HS-27A (cell line): ENCODE data around the gene CARNS1.

Experiments used
- DNase-seq: peaks from one replicate; pipeline ENCODE4 v3.0.0-alpha.2; 2012; ENCODE audit warnings: low read depth, missing footprints

CARNS1 gene, protein sequence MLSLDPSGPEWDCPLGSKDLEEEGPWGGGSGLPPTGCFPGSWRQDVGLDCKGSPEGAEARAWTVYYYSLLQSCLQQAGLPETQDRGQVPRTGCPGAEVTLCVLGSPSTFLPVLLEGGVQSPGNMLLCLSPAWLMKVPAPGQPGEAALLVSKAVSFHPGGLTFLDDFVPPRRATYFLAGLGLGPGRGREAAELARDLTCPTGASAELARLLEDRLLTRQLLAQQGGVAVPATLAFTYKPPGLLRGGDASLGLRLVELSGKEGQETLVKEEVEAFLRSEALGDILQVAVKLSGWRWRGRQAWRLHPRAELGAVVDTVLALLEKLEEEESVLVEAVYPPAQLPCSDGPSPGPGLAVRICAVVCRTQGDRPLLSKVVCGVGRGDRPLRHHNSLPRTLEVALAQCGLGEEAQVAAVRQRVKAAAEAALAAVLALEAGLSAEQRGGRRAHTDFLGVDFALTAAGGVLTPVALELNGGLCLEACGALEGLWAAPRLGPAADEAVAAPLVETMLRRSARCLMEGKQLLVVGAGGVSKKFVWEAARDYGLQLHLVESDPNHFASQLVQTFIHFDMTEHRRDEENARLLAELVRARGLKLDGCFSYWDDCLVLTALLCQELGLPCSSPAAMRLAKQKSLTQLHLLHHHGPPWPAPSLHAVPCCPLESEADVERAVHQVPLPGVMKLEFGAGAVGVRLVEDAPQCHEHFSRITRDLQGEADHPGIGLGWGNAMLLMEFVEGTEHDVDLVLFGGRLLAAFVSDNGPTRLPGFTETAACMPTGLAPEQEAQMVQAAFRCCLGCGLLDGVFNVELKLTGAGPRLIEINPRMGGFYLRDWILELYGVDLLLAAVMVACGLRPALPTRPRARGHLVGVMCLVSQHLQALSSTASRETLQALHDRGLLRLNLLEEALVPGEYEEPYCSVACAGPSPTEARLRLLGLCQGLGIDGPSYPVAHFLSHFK

DNA sequence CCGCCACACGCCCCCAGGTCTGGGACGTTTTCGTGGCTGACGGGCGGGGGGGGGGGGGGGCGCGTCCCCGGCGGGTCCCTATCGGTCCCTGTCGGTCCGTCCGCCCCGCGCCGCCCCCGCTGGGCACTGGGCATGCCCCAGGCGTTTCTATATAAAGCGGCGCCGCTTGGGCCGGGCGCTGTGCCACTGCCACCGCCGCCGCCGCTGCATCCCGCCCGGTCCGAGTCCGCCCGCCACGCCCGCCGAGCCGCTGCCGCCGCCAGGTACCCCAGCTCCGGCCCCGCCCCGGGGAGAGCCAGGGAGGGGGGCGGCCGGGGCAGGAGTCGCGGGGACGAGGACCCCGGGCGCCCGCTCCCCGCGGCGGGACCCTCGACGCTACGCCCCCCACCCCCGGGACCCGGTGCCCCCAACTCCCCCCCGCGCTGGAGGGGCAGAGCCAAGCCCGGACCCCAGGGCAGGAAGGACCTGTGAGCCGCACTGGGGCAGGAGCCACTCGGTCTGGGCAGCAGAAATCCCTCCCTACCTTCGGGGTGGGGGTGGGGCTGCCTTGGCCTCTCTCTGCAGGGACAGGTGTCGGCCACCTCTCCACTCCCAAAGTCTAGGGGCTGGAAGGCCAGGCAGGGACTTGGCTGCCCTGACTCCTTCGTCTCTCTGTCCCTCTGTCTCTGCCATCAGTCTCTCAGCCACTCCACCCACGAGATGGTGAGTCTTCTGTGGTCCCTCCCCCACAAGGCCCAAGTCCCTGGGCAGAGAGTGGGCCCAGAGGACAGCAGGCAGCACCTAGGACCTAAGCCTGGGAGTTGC is at the start of gene CARNS1:
TSS of gene CARNS1 (plus strand) at position 178 of the 804 bp plus-strand sequence. CDS start at position 700, 522 bp downstream.
- DNase-seq = no peak

DNA sequence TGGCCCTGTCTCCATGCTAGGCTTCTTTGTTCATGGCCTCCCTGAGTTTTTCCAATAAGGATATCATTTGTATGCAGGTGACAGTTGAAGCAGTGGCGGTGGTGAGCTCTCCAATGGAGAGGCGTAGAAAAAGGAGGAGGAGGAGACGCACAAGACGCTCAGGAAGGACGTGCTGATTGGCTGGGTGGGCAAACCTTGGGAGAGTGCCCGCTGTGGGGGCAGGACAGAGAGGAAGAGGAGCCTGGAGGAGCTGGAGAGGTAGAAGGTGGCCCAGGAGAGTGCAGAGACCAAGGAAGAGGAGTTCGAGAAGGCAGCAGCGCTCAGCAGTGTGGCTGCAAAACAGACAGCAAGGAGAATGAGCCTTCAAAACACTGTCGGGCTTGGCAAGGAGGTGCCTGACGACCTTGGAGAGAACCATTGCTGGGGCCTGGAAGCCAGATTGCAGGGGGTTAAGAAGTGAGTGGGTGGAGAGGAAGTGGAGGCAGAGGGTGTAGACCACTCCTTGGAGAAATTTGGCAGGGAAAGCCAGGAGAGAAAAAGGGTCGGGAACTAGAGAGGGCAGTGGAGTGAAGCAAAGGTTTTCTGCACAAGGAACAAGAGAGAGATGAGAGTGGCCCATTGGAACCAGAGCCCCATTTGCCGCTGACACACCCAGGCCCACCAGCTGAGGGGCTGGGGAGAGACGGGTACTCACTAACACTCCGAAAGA is 49.6 kb upstream of the CARNS1 start:
- DNase-seq = no peak

- no peak for DNase-seq
Measured at GRCh38 chr11:67366546-67366945, 48.9 kb upstream of the CARNS1 start.

- DNase-seq = no peak
Measured at GRCh38 chr11:67366961-67367760, 48.3 kb upstream of the CARNS1 start.

DNA sequence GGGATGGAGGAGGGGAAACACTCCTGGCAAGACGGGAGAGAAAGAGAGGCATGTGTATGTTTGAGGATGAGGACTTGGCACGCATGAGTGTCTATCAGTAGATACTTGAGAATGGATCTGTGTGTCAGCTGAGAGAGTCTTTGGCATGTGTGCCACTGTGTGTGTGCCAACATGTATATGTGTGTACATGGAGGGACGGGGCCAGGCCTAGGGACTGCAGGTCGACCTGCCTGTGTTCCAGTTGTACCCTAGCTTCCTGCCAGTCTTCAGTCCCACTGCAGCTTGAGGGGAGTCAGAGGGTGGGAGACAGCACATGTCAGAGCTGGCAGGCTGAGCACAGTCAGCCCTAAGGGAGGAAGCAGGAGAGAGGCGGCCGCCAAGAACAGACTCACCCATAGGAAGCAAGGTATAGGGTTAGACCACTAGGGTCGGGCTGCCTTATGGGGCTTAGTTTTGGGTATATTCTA is 47.7 kb upstream of the CARNS1 start:
- DNase-seq = no peak

DNA sequence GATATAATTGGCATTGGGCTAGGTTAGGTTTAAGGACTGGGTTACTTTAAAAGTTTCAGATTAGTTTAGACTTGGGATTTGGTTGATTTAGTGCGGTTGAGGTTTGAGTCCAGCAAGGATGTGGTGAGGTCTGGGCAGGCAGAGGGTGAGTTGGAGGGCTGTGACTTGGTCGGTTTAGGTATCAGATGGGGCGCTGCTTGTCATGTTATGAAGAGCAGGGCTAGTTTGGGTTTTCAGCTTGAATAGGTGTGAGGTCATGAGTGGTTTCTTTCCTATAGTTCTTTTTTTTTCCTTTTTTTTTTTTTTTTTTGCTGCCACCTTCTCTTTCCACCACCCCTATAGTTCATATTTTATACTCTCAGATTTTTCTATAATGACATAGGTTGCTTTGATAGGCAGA is 46.9 kb upstream of the CARNS1 start:
- DNase-seq = no peak

DNA sequence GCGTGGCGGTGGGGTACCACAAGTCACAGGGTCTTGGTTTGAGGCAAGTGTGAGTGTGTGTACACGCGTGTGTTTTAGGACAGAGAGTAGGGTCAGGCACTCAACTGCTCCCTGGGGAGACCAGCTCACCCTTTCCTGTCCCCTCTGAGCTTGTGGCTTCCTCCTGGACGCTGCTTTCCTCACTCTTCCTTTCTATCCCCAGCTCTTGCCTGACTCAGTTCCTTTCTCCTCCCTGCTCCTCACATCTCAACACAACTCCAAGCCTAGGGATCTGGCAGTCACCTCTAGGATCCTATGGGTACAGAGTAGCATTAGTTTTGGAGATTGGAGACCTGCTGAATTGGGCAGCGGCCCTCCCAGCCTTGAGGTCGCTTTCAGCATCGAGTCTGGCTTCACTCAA is 46.2 kb upstream of the CARNS1 start:
- no peak for DNase-seq

- no peak for DNase-seq
Measured at GRCh38 chr11:67369801-67370284, 45.6 kb upstream of the CARNS1 start.

- no peak for DNase-seq
Measured at GRCh38 chr11:67370351-67371076, 45.0 kb upstream of the CARNS1 start.

GRCh38 chr11:67371189-67371910 is 44.1 kb upstream of the CARNS1 start:
- DNase-seq = no peak

GRCh38 chr11:67371911-67372320 is 43.6 kb upstream of the CARNS1 start:
- no peak for DNase-seq

DNA sequence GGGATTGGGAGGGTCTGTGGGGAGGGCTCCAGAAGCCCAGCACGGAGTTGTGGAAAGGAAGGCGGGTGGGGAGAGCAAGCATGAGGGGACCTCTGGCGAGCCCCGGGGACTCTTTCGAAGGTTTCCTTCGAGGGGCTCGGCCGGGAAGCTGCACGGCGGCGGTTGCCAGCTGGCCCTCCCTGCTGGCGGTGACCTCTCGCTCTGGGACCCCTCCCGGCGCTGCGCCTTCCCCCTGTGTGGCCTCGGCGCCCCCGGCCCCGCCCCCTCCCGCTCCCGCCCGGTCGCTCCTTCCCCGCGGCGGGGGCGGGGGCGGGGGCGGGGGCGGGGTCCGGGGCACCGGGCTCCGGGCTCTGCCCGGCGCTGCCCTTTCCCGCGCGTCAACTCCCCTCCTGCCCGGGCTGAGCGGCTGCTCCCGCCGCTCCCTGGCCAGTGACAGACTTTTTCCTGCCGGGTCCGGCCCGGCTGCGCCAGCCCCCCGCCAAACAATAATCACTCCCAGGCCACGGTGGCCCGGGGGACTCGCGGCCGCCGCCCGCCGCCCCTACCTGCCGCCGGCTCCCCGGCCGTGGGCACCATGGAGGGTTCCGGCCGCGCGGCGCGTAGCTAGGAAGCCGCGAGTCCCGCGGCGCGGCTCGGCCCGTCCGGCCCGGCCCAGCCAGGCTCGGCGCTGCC is 43.0 kb upstream of the CARNS1 start:
- no peak for DNase-seq

- no peak for DNase-seq
Measured at GRCh38 chr11:67372993-67373647, 42.4 kb upstream of the CARNS1 start, which contains the start of gene CLCF1. Gene CLCF1 (minus strand): TSS chr11:67373598. CDS start chr11:67373539, 59 bp downstream.

GRCh38 chr11:67373648-67374570 is 41.6 kb upstream of the CARNS1 start:
- peak; percentile 99 for DNase-seq

GRCh38 chr11:67374571-67375281 is 40.8 kb upstream of the CARNS1 start:
- DNase-seq = no peak
